Activated gamma-delta T cell (primary cell): ENCODE data around the gene ZNF780A.
A peak's percentile ranks its signal among the peaks of the same experiment; 100 is the strongest.
"Not testable (repeated sequence)": the region's sequence is repeated elsewhere in the genome, so short reads cannot be mapped to it uniquely, and the experiment has no call there.

Experiments used
- DNase-seq: peaks from one replicate; lab custom pipeline; 2025; lab: John Stamatoyannopoulos, UW
- total RNA-seq, 2 donors: gene quantifications; one replicate each; lab custom pipeline; 2026; lab: John Stamatoyannopoulos, UW

Gene ZNF780A
- total RNA-seq = 53.9 to 60.4 reads per million in 2 donors

GRCh38 chr19:40090241-40091204 is at the start of gene ZNF780A:
ZNF780A (minus strand) TSS chr19:40090943; CDS start chr19:40084753, 6,190 bp downstream.
- peak; percentile 61 for DNase-seq

GRCh38 chr19:40139533-40140287 is 49.0 kb upstream of the ZNF780A start:
- DNase-seq = no peak

- DNase-seq = no peak
These were observed 46.1 kb upstream of the ZNF780A start for GRCh38 chr19:40136818-40137217.

- no peak for DNase-seq
These were observed 44.1 kb upstream of the ZNF780A start for GRCh38 chr19:40134866-40135265.

GRCh38 chr19:40133491-40133890 is 42.7 kb upstream of the ZNF780A start:
- no peak for DNase-seq

GRCh38 chr19:40130013-40130412 is 39.3 kb upstream of the ZNF780A start:
- no peak for DNase-seq

- no peak for DNase-seq
These were observed 38.7 kb upstream of the ZNF780A start for GRCh38 chr19:40129425-40129824.

- DNase-seq = no peak
These were observed 38.2 kb upstream of the ZNF780A start for GRCh38 chr19:40128991-40129390.

- DNase-seq = no peak
These were observed 28.6 kb upstream of the ZNF780A start for GRCh38 chr19:40119380-40119779.

GRCh38 chr19:40118638-40119037 is 27.9 kb upstream of the ZNF780A start:
- DNase-seq = not testable (repeated sequence)

- no peak for DNase-seq
These were observed 25.3 kb upstream of the ZNF780A start for GRCh38 chr19:40116075-40116474.

- DNase-seq = not testable (repeated sequence)
These were observed 23.4 kb upstream of the ZNF780A start for GRCh38 chr19:40114119-40114518.

- not testable (repeated sequence) for DNase-seq
These were observed 21.5 kb upstream of the ZNF780A start for GRCh38 chr19:40112271-40112670.

GRCh38 chr19:40110570-40110969 is 19.8 kb upstream of the ZNF780A start:
- no peak for DNase-seq

- no peak for DNase-seq
These were observed 14.0 kb upstream of the ZNF780A start for GRCh38 chr19:40104754-40105153.

GRCh38 chr19:40103600-40103999 is 12.9 kb upstream of the ZNF780A start:
- no peak for DNase-seq

GRCh38 chr19:40101813-40102212 is 11.1 kb upstream of the ZNF780A start:
- no peak for DNase-seq

- no peak for DNase-seq
These were observed 2.7 kb upstream of the ZNF780A start for GRCh38 chr19:40093416-40093815.

- DNase-seq = no peak
These were observed 724 bp upstream of the ZNF780A start for GRCh38 chr19:40091205-40092129.

GRCh38 chr19:40089462-40089861 is 1.3 kb downstream of the ZNF780A start:
- DNase-seq = no peak

GRCh38 chr19:40088299-40089047 is 2.3 kb downstream of the ZNF780A start:
- DNase-seq = no peak
